ENCODE data around the gene LIN28B. TPM values are rescaled to one million over a fixed set of nuclear protein-coding genes. Genes with fewer than 3 reads are reported as not detected.
"Not testable (repeated sequence)": the region's sequence is repeated elsewhere in the genome, so short reads cannot be mapped to it uniquely, and the experiment has no call there.

The LIN28B gene
- total and polyA plus RNA-seq, 2 experiments from 2014 or later, result 35.3 to 96.4 TPM

GRCh38 chr6:105076418-105076817 is 119.5 kb downstream of the LIN28B start:
- DNase-seq (ENCODE audit: low spot score); H3K27me3 ChIP-seq (ENCODE audit: insufficient read depth); H2AFZ ChIP-seq; H3K27me3 Mint-ChIP-seq (ENCODE audit: insufficient read depth, low read depth, poor library complexity); H3K4me1 Mint-ChIP-seq; H3K4me3 Mint-ChIP-seq; H3K27ac ChIP-seq (ENCODE audit: low read depth); H3K9me2 ChIP-seq (ENCODE audit: insufficient read depth); H3K4me2 ChIP-seq; H3K9me3 Mint-ChIP-seq; H3K4me1 ChIP-seq (ENCODE audit: insufficient read depth); H3K4me3 ChIP-seq; H3F3A ChIP-seq (replicated peaks; ENCODE audit: low read depth); ATAC-seq; H4K20me1 ChIP-seq (replicated peaks; ENCODE audit: insufficient read depth); H3K36me3 ChIP-seq (ENCODE audit: insufficient read depth); H3K27ac Mint-ChIP-seq: not testable (repeated sequence)
- H3K79me2 ChIP-seq (replicated peaks; ENCODE audit: insufficient read depth), result peaks cover 31% of the 10 kb centered on the region; the same call in 1 of the 2 replicates
- H3K36me3 Mint-ChIP-seq (ENCODE audit: low read depth), result peaks cover 17% of the 10 kb centered on the region

- no peaks in the 10 kb centered on the region for H3K9me3 Mint-ChIP-seq
- H3K9me2 ChIP-seq (ENCODE audit: insufficient read depth), result no peaks in the 10 kb centered on the region
- no peaks in the 10 kb centered on the region for H3K27me3 ChIP-seq (ENCODE audit: insufficient read depth)
- H3K4me2 ChIP-seq, result no peak overlapping the region
- H3K4me3 Mint-ChIP-seq, result no peak overlapping the region
- H3K4me1 ChIP-seq (ENCODE audit: insufficient read depth), result no peaks in the 10 kb centered on the region
- peaks cover 17% of the 10 kb centered on the region for H3K36me3 Mint-ChIP-seq (ENCODE audit: low read depth)
- H3K27me3 Mint-ChIP-seq (ENCODE audit: insufficient read depth, low read depth, poor library complexity), result peaks cover 5% of the 10 kb centered on the region
- H3K4me3 ChIP-seq, result no peak overlapping the region
- H3K79me2 ChIP-seq (replicated peaks; ENCODE audit: insufficient read depth), result peaks cover 18% of the 10 kb centered on the region; the same call in 1 of the 2 replicates
- ATAC-seq (no peak), DNase-seq (ENCODE audit: low spot score) (peak; percentile 76)
- H3F3A ChIP-seq (replicated peaks; ENCODE audit: low read depth), result no peaks in the 10 kb centered on the region
- H2AFZ ChIP-seq, result no peak overlapping the region
- peaks cover 5% of the 10 kb centered on the region; the same call in 1 of the 2 replicates for H3K36me3 ChIP-seq (ENCODE audit: insufficient read depth)
- TF ChIP-seq, protein P1, sequence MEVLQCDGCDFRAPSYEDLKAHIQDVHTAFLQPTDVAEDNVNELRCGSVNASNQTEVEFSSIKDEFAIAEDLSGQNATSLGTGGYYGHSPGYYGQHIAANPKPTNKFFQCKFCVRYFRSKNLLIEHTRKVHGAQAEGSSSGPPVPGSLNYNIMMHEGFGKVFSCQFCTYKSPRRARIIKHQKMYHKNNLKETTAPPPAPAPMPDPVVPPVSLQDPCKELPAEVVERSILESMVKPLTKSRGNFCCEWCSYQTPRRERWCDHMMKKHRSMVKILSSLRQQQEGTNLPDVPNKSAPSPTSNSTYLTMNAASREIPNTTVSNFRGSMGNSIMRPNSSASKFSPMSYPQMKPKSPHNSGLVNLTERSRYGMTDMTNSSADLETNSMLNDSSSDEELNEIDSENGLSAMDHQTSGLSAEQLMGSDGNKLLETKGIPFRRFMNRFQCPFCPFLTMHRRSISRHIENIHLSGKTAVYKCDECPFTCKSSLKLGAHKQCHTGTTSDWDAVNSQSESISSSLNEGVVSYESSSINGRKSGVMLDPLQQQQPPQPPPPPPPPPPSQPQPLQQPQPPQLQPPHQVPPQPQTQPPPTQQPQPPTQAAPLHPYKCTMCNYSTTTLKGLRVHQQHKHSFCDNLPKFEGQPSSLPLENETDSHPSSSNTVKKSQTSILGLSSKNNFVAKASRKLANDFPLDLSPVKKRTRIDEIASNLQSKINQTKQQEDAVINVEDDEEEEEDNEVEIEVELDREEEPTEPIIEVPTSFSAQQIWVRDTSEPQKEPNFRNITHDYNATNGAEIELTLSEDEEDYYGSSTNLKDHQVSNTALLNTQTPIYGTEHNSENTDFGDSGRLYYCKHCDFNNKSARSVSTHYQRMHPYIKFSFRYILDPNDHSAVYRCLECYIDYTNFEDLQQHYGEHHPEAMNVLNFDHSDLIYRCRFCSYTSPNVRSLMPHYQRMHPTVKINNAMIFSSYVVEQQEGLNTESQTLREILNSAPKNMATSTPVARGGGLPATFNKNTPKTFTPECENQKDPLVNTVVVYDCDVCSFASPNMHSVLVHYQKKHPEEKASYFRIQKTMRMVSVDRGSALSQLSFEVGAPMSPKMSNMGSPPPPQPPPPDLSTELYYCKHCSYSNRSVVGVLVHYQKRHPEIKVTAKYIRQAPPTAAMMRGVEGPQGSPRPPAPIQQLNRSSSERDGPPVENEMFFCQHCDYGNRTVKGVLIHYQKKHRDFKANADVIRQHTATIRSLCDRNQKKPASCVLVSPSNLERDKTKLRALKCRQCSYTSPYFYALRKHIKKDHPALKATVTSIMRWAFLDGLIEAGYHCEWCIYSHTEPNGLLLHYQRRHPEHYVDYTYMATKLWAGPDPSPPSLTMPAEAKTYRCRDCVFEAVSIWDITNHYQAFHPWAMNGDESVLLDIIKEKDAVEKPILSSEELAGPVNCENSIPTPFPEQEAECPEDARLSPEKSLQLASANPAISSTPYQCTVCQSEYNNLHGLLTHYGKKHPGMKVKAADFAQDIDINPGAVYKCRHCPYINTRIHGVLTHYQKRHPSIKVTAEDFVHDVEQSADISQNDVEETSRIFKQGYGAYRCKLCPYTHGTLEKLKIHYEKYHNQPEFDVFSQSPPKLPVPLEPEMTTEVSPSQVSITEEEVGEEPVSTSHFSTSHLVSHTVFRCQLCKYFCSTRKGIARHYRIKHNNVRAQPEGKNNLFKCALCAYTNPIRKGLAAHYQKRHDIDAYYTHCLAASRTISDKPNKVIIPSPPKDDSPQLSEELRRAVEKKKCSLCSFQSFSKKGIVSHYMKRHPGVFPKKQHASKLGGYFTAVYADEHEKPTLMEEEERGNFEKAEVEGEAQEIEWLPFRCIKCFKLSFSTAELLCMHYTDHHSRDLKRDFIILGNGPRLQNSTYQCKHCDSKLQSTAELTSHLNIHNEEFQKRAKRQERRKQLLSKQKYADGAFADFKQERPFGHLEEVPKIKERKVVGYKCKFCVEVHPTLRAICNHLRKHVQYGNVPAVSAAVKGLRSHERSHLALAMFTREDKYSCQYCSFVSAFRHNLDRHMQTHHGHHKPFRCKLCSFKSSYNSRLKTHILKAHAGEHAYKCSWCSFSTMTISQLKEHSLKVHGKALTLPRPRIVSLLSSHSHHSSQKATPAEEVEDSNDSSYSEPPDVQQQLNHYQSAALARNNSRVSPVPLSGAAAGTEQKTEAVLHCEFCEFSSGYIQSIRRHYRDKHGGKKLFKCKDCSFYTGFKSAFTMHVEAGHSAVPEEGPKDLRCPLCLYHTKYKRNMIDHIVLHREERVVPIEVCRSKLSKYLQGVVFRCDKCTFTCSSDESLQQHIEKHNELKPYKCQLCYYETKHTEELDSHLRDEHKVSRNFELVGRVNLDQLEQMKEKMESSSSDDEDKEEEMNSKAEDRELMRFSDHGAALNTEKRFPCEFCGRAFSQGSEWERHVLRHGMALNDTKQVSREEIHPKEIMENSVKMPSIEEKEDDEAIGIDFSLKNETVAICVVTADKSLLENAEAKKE (CRISPR knock-in tag; IDR thresholded peaks at IDR 0.05), result no peak
- TF ChIP-seq, protein P2, sequence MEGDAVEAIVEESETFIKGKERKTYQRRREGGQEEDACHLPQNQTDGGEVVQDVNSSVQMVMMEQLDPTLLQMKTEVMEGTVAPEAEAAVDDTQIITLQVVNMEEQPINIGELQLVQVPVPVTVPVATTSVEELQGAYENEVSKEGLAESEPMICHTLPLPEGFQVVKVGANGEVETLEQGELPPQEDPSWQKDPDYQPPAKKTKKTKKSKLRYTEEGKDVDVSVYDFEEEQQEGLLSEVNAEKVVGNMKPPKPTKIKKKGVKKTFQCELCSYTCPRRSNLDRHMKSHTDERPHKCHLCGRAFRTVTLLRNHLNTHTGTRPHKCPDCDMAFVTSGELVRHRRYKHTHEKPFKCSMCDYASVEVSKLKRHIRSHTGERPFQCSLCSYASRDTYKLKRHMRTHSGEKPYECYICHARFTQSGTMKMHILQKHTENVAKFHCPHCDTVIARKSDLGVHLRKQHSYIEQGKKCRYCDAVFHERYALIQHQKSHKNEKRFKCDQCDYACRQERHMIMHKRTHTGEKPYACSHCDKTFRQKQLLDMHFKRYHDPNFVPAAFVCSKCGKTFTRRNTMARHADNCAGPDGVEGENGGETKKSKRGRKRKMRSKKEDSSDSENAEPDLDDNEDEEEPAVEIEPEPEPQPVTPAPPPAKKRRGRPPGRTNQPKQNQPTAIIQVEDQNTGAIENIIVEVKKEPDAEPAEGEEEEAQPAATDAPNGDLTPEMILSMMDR (conservative IDR thresholded peaks at IDR 0.05; ENCODE audit: low read depth in 2 of 2), result peak; percentile 56 to 83
- H4K20me1 ChIP-seq (replicated peaks; ENCODE audit: insufficient read depth), result no peaks in the 10 kb centered on the region; the same call in 1 of the 2 replicates
- no peak overlapping the region for H3K27ac ChIP-seq (ENCODE audit: low read depth)
- no peaks in the 10 kb centered on the region; the same call in 2 of the 3 replicates for H3K4me1 Mint-ChIP-seq
- no peak overlapping the region; the same call in 1 of the 2 replicates for H3K27ac Mint-ChIP-seq
Measured at GRCh38 chr6:105077596-105078385, 120.9 kb downstream of the LIN28B start.
